Upper lobe of left lung (tissue), 6 donors: ENCODE data around the gene METAP1. TPM values are rescaled to one million over a fixed set of nuclear protein-coding genes. Genes with fewer than 3 reads are reported as not detected.
"Not testable (repeated sequence)": the region's sequence is repeated elsewhere in the genome, so short reads cannot be mapped to it uniquely, and the experiment has no call there.

Experiments used
- ATAC-seq, 2 donors: fragments of 200-7000 bp; cut with Tn5 transposase; one replicate each; pipeline ENCODE4 v1.9.1; 2022; ENCODE audit warnings: mild to moderate bottlenecking in 2 of 2, moderate library complexity in 2 of 2; ENCODE audit not compliant: low FRiP score in 2 of 2
- DNase-seq, 2 donors: peaks; one replicate each; pipeline ENCODE4 v3.0.0-alpha.2; 2019 to 2020
- H3K27ac ChIP-seq, 4 donors: fragments of 200-600 bp; sonication (generic); one replicate each; pipeline ENCODE4 v1.5.1; 2016 to 2019
- H3K27me3 ChIP-seq, 4 donors: fragments of 200-600 bp; sonication (generic); one replicate each; pipeline ENCODE4 v1.5.1; 2017 to 2019
- H3K36me3 ChIP-seq, 4 donors: fragments of 200-600 bp; sonication (generic); one replicate each; pipeline ENCODE4 v1.5.1; 2016 to 2019
- H3K4me1 ChIP-seq, 4 donors: fragments of 200-600 bp; sonication (generic); one replicate each; pipeline ENCODE4 v1.5.1; 2018 to 2019
- H3K4me3 ChIP-seq, 4 donors: fragments of 200-600 bp; sonication (generic); one replicate each; pipeline ENCODE4 v1.5.1; 2017 to 2019; ENCODE audit warnings: mild to moderate bottlenecking in 2 of 4, moderate library complexity in 1 of 4
- H3K9me3 ChIP-seq, 4 donors: fragments of 200-600 bp; sonication (generic); one replicate each; pipeline ENCODE4 v1.5.1; 2018 to 2019
- CTCF ChIP-seq, 6 experiments: fragments of 450-650 bp in 4 of 6; fragments of 200-600 bp in 2 of 6; sonication (generic) in 2 of 6; IDR thresholded peaks; one replicate each; pipeline ENCODE4 v1.5.1; 2016 to 2019; ENCODE audit warnings: antibody characterized with exemption in 6 of 6
- EP300 ChIP-seq, 4 donors: sonication (generic); formaldehyde crosslinking; IDR thresholded peaks; one replicate each; pipeline ENCODE4 v1.5.1; 2017; ENCODE audit warnings: antibody characterized with exemption in 4 of 4, control low read depth in 2 of 4
- POLR2A ChIP-seq, 4 donors: fragments of 450-650 bp; IDR thresholded peaks; one replicate each; pipeline ENCODE4 v1.5.1; 2016 to 2017; ENCODE audit warnings: antibody characterized with exemption in 4 of 4, mild to moderate bottlenecking in 2 of 4
- POLR2AphosphoS5 ChIP-seq, 2 donors: sonication (generic); formaldehyde crosslinking; IDR thresholded peaks; one replicate each; pipeline ENCODE4 v1.5.1; 2017; ENCODE audit warnings: antibody characterized with exemption in 2 of 2
- WGBS, 2 donors: methylation state at CpG; one replicate each; pipeline ENCODE4 v1.1.5; 2017 to 2018; 5-methylcytosine and 5-hydroxymethylcytosine counted together
- total RNA-seq, 6 donors: library from RNA; depleted of rRNA in 4 of 6; stranded (reverse); fragments of >200 nt in 4 of 6; gene quantifications; one replicate each; pipeline versions ENCODE4 v1.1.0 to v1.2.1, GENCODE V29; 2016 to 2021
- donor health status: DM: no; HTN: no; CAD: no; lungs with moderate emphysema.
- donor health status: DM: no; HTN: yes; CAD: no; lungs with severe emphysema.

Gene METAP1
- total RNA-seq, 6 donors from 2014 or later = 16.8 to 46.1 (median 32.0) TPM

DNA sequence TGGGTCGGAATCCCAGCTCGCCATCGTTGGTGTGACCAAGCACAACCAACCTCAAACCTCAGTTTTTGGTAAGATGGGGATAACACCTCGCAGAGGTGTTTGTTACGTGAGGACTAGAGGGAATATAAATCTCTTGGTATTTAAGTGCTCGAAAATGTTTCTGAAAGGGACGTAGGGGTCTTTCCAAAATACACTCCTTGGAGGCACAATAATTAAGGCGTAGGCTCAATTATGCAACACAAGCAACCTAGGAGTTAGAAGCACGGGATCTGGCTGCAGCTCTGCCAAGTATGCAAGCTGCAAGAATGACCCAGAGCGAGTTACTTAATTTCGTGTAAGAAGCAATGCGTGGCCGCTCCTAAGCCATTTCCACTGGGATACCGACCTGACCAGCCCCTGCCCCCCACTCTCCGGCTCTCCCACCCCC lies 92.5 kb downstream of the METAP1 start:
- ATAC-seq = peak; percentile 81 to 83
- TF ChIP-seq POLR2A (IDR thresholded peaks at IDR 0.05) = no peak
- no peak for TF ChIP-seq CTCF (IDR thresholded peaks at IDR 0.05)
- no peak for TF ChIP-seq EP300 (IDR thresholded peaks at IDR 0.05)
- TF ChIP-seq POLR2AphosphoS5 (IDR thresholded peaks at IDR 0.05) = no peak
- H3K27ac ChIP-seq = peak overlapping the region; percentile 95 to 97 (median 96)

GRCh38 chr4:99088481-99089365 lies 93.2 kb downstream of the METAP1 start, which contains the start of gene ADH5:
ADH5 (minus strand) TSS chr4:99088788; CDS start chr4:99088700, 88 bp downstream.
- H3K4me1 ChIP-seq = peaks cover 14 to 40% (median 27%) of the 10 kb centered on the region in 4 donors
- peaks cover 0 to 15% (median 10%) of the 10 kb centered on the region in 4 donors for H3K36me3 ChIP-seq
- H3K27me3 ChIP-seq = no peaks in the 10 kb centered on the region
- ATAC-seq = peak; percentile 98 to 99
- TF ChIP-seq EP300 (IDR thresholded peaks at IDR 0.05) = no peak
- TF ChIP-seq CTCF (IDR thresholded peaks at IDR 0.05) = no peak
- peak in 3 of 4 donors; percentile 76 to 89 (median 82) for TF ChIP-seq POLR2A (IDR thresholded peaks at IDR 0.05)
- peak; percentile 87 to 90 for TF ChIP-seq POLR2AphosphoS5 (IDR thresholded peaks at IDR 0.05)
- no peaks in the 10 kb centered on the region for H3K9me3 ChIP-seq
- H3K4me3 ChIP-seq = peak within 1 kb of the TSS; percentile 78 to 91 (median 84)
- WGBS, 2 donors = 0% methylated on average over 13 to 31 of the region's 53 CpGs
- H3K27ac ChIP-seq = peak within 1 kb of the TSS; percentile 95 to 97 (median 96)
- peak; percentile 91 to 96 for DNase-seq

More for the DNA sequence above, 92.5 kb downstream of the METAP1 start:
- DNase-seq = peak in 1 of 2 donors; percentile 85
- Histone ChIP-seq H3K4me3 (peak overlapping the region; percentile 78 to 91 (median 84)), H3K9me3 (no peaks in the 10 kb centered on the region), H3K27me3 (no peaks in the 10 kb centered on the region), H3K4me1 (peaks cover 15 to 42% (median 27%) of the 10 kb centered on the region in 4 donors), H3K36me3 (peaks cover under 1 to 20% (median 14%) of the 10 kb centered on the region in 4 donors)
- 6 to 14% methylated on average over 14 to 15 of the region's 15 CpGs for WGBS, 2 donors

DNA sequence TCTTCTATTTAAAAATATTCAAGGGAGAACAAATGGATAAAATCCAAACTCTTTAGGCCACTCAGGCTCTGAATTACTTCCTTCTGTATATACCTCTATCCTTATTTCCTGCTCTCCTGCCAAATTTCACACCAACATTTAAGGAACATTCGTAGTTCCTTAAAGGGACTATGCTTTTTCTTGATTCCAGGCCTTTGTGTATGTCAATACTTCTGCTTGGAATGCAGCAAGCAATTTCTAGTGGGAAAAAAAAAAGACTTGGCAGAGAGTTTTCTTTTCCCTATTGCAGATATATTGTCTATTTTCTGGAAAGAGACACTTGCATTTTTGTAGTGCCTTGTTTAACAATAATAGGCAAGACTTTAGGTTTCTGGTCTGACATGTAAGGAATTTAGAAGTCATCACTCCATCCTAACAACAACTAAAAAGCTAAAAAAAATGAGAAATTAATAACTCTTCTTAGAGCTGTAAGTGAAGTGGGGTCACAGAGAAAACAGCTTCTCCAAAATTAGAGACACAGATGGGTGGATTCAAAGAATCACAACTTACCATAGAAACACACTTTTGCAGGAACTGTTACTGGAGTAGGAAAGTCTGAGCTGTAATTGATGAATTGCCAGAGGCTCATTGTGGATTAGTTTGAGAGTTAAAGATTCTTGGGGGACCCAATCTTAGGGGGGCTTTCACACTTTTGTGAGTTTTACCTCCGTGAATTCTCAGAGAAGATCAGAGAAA lies 95.1 kb downstream of the METAP1 start:
- Histone ChIP-seq H3K4me3 (peak overlapping the region in 3 of 4 donors; percentile 78 to 91 (median 79)), H3K4me1 (peaks cover 14 to 40% (median 26%) of the 10 kb centered on the region in 4 donors), H3K27ac (peak overlapping the region in 3 of 4 donors; percentile 95 to 97 (median 96)), H3K36me3 (no peaks in the 10 kb centered on the region), H3K27me3 (no peaks in the 10 kb centered on the region), H3K9me3 (no peaks in the 10 kb centered on the region)
- TF ChIP-seq CTCF (IDR thresholded peaks at IDR 0.05) (no peak), POLR2A (IDR thresholded peaks at IDR 0.05) (no peak), EP300 (IDR thresholded peaks at IDR 0.05) (no peak), POLR2AphosphoS5 (IDR thresholded peaks at IDR 0.05) (no peak)
- no peak for ATAC-seq
- 33 to 39% methylated on average over 2 of the region's 2 CpGs for WGBS, 2 donors
- DNase-seq = no peak

GRCh38 chr4:99091216-99091575 lies 95.7 kb downstream of the METAP1 start:
- no peaks in the 10 kb centered on the region for H3K9me3 ChIP-seq
- no peaks in the 10 kb centered on the region for H3K36me3 ChIP-seq
- peak overlapping the region in 1 of 4 donors; percentile 91 for H3K4me3 ChIP-seq
- H3K4me1 ChIP-seq = peaks cover 14 to 39% (median 25%) of the 10 kb centered on the region in 4 donors
- TF ChIP-seq POLR2AphosphoS5 (IDR thresholded peaks at IDR 0.05) = no peak
- 30 to 38% methylated on average over 2 of the region's 2 CpGs for WGBS, 2 donors
- no peak for ATAC-seq
- peak overlapping the region in 2 of 4 donors; percentile 57 to 96 for H3K27ac ChIP-seq
- H3K27me3 ChIP-seq = no peaks in the 10 kb centered on the region
- no peak for DNase-seq

- not testable (repeated sequence) for H3K4me3 ChIP-seq, ATAC-seq, H3K36me3 ChIP-seq, H3K9me3 ChIP-seq, DNase-seq, H3K27me3 ChIP-seq
- WGBS, 2 donors = 53 to 60% methylated on average over 2 of the region's 2 CpGs
- H3K4me1 ChIP-seq = peaks cover 14 to 32% (median 19%) of the 10 kb centered on the region in 4 donors
- peak overlapping the region in 2 of 4 donors; percentile 14 to 42 for H3K27ac ChIP-seq
These were observed 96.3 kb downstream of the METAP1 start for GRCh38 chr4:99091841-99092240.
